Endothelial cell of umbilical vein (primary cell): ENCODE measurements around the gene DIP2C. TPM values are rescaled to one million over a fixed set of nuclear protein-coding genes. Genes with fewer than 3 reads are reported as not detected.

Source experiments
- BruUV-seq: library from RNA; stranded (reverse); fragments of 400-500 nt; replicated peaks from 2 replicates; lab custom pipeline; 2021; lab: Mats Ljungman, UMichigan
- CTCF ChIA-PET: fragments of 300-600, 350-600 bp; sonication (Branson Sonifier 250); formaldehyde crosslinking; loops from one replicate; lab custom pipeline; 2021; ENCODE audit warnings: antibody characterized with exemption, inconsistent platforms; lab: Charles Lee
- POLR2A ChIA-PET: fragments of 300-600, 350-600 bp; sonication (Branson Sonifier 250); formaldehyde crosslinking; loops from one replicate; lab custom pipeline; 2021; ENCODE audit warnings: antibody characterized with exemption, inconsistent platforms; lab: Charles Lee
- DNase-seq: peaks from one replicate; pipeline ENCODE4 v3.0.0-alpha.2; 2011; ENCODE audit warnings: low read depth, low spot score
- FAIRE-seq: peaks from 2 replicates; lab custom pipeline; 2011; peaks lifted over from hg19 to GRCh38; lab: Jason Lieb, UNC
- H2AFZ ChIP-seq: 2 replicates; pipeline ENCODE4 v1.6.0; 2012; ENCODE audit warnings: low read depth, low read length, control low read depth, inconsistent platforms
- H3K27ac ChIP-seq: 2 replicates; pipeline ENCODE4 v1.5.1; 2011; ENCODE audit warnings: low read depth, mild to moderate bottlenecking, control low read depth, low read length, moderate library complexity; ENCODE audit not compliant: insufficient read depth
- H3K27me3 ChIP-seq, 2 experiments: 2 replicates each; pipeline versions ENCODE4 v1.6.0 to v1.6.1; 2011; ENCODE audit warnings: low read length in 2 of 2, mixed read lengths in 1 of 2; ENCODE audit not compliant: control insufficient read depth in 2 of 2, insufficient read depth in 2 of 2
- H3K36me3 ChIP-seq, 2 experiments: 2 replicates in 1 of 2; 3 replicates in 1 of 2; pipeline ENCODE4 v1.5.1; 2011; ENCODE audit warnings: low read length in 2 of 2, mild to moderate bottlenecking in 1 of 2, moderate library complexity in 1 of 2; ENCODE audit not compliant: control insufficient read depth in 2 of 2, insufficient read depth in 2 of 2; ENCODE audit errors: extremely low read depth in 1 of 2
- H3K4me1 ChIP-seq: 3 replicates; pipeline ENCODE4 v1.5.1; 2011; ENCODE audit warnings: mild to moderate bottlenecking, low read length; ENCODE audit not compliant: control insufficient read depth, insufficient read depth; ENCODE audit errors: extremely low read depth
- H3K4me2 ChIP-seq: 2 replicates; pipeline ENCODE4 v1.6.1; 2011; ENCODE audit warnings: low read length, control low read depth, mixed read lengths; ENCODE audit not compliant: insufficient read depth
- H3K4me3 ChIP-seq, 3 experiments: fragments of 200-600 bp in 1 of 3; sonication (generic), shearing (Covaris generic) in 1 of 3; replicated peaks in 1 of 3; 2 replicates each; pipeline ENCODE4 v1.5.1; 2011 to 2016; ENCODE audit warnings: control low read depth in 3 of 3, low read length in 3 of 3, mild to moderate bottlenecking in 2 of 3, inconsistent platforms in 1 of 3, low read depth in 1 of 3, moderate library complexity in 1 of 3; ENCODE audit not compliant: insufficient read depth in 1 of 3
- H3K79me2 ChIP-seq: 2 replicates; pipeline ENCODE4 v1.6.0; 2012; ENCODE audit warnings: low read length, inconsistent platforms; ENCODE audit not compliant: control insufficient read depth, insufficient read depth
- H3K9ac ChIP-seq: replicated peaks from 2 replicates; pipeline ENCODE3; 2011; ENCODE audit warnings: low read length, control low read depth; ENCODE audit not compliant: insufficient read depth; ENCODE audit errors: extremely low read depth
- H3K9me1 ChIP-seq: replicated peaks from 3 replicates; pipeline ENCODE4 v1.6.0; 2011; ENCODE audit warnings: mild to moderate bottlenecking, low read length; ENCODE audit not compliant: control insufficient read depth, insufficient read depth; ENCODE audit errors: extremely low read depth
- H3K9me3 ChIP-seq: replicated peaks from 2 replicates; pipeline ENCODE4 v1.5.1; 2012; ENCODE audit warnings: low read length, inconsistent platforms; ENCODE audit not compliant: control insufficient read depth, insufficient read depth
- H4K20me1 ChIP-seq: replicated peaks from 2 replicates; pipeline ENCODE3; 2011; ENCODE audit warnings: mild to moderate bottlenecking, low read length; ENCODE audit not compliant: control insufficient read depth, insufficient read depth; ENCODE audit errors: extremely low read depth
- EZH2 ChIP-seq: IDR thresholded peaks from 2 replicates; pipeline ENCODE4 v1.6.1; 2012; ENCODE audit warnings: borderline replicate concordance, low read depth, mild to moderate bottlenecking, moderate library complexity, low read length, inconsistent platforms; ENCODE audit not compliant: severe bottlenecking
- FOS ChIP-seq: IDR thresholded peaks from 2 replicates; pipeline ENCODE4 v1.6.1; 2011; ENCODE audit warnings: mild to moderate bottlenecking, low read length, moderate library complexity, borderline replicate concordance; ENCODE audit not compliant: insufficient read depth
- GATA2 ChIP-seq: IDR thresholded peaks from 2 replicates; pipeline ENCODE4 v1.7.0; 2011; ENCODE audit warnings: low read depth, mild to moderate bottlenecking, moderate library complexity, mixed read lengths, low read length; ENCODE audit not compliant: insufficient read length, insufficient read depth
- JUN ChIP-seq: IDR thresholded peaks from 2 replicates; pipeline ENCODE4 v1.6.1; 2011; ENCODE audit warnings: borderline replicate concordance, low read depth; ENCODE audit not compliant: insufficient read length, insufficient read depth
- MYC ChIP-seq: IDR thresholded peaks from one replicate; pipeline ENCODE4 v1.6.1; 2011; ENCODE audit warnings: mild to moderate bottlenecking, low read depth, low read length
- POLR2A ChIP-seq: IDR thresholded peaks from 2 replicates; pipeline ENCODE4 v1.6.1; 2012; ENCODE audit warnings: low read depth, mild to moderate bottlenecking, control low read depth, low read length
- POLR2AphosphoS5 ChIP-seq: IDR thresholded peaks from 2 replicates; pipeline ENCODE4 v1.6.1; 2012; ENCODE audit warnings: low read depth, mild to moderate bottlenecking, control low read depth, low read length, moderate library complexity; ENCODE audit not compliant: insufficient read depth
- dilution Hi-C: fragments of 300-500 bp; cut with MboI; formaldehyde crosslinking; loops from one replicate; pipeline ENCODE4 v1.15.0; 2019; ENCODE audit warnings: low sequenced_read_pairs; ENCODE audit not compliant: extremely low pct_ligation_motif_present
- intact Hi-C: fragments of 100-400 bp; cut with micrococcal nuclease; formaldehyde crosslinking; loops from one replicate; pipeline ENCODE4 v1.10.0; 2022
- polyA plus RNA-seq, 4 experiments: library from polyadenylated mRNA; depleted of rRNA in 3 of 4; stranded (reverse) in 3 of 4; unstranded in 1 of 4; fragments of >200 nt; gene quantifications; 2 replicates each; pipeline versions ENCODE4 v1.2.1 to v1.2.3, GENCODE V29; 2011 to 2012; ENCODE audit warnings: missing spikeins in 1 of 4
- total RNA-seq: library from RNA; stranded (reverse); gene quantifications from 2 replicates; pipeline ENCODE4 v1.2.3, GENCODE V29; 2021
- TF ChIP-seq, protein P1 (sequence below): IDR thresholded peaks from 2 replicates; pipeline ENCODE4 v1.6.1; 2011; ENCODE audit not compliant: insufficient read depth, insufficient read length
- TF ChIP-seq, protein P2 (sequence below), 2 donors: IDR thresholded peaks; 1 replicate in 1 of 2; 2 replicates in 1 of 2; pipeline ENCODE4 v1.5.1; 2011; ENCODE audit warnings: low read length in 2 of 2, mild to moderate bottlenecking in 2 of 2, moderate library complexity in 2 of 2, control low read depth in 1 of 2, inconsistent platforms in 1 of 2, low read depth in 1 of 2; ENCODE audit not compliant: insufficient read depth in 1 of 2; ENCODE audit errors: extremely low read depth in 1 of 2

DIP2C gene
- total and polyA plus RNA-seq, 2 donors (not counting 3 experiments of a cell fraction or from before 2014, with no cell fraction given) = 3.6 to 10.7 TPM

DNA sequence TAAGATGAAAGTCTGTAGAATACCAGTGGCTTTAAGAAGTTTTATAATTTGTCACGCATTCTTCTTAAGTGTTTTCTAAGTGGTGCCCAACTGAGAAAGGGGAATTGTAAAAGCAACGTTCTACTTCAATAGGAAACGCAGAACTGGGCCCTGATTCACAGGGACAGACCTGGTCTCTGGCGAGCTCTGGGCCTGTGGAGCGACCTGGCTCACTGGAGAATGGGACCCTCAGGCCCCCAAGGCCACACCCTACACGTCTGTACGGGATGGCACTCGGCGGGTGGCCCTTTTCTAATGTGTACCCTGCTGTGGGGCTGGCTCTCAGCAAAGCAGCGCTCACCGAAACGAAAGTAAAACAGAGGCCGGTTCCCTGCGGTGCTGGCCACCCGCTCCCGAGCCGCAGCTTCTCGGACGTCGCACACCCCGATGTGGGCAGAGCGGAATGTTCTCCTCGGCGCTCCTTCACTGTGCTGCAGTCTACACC is 205.0 kb downstream of the DIP2C start:
- peak; percentile 26 for DNase-seq
- FAIRE-seq = no peak
- H4K20me1 ChIP-seq = no peaks in the 10 kb centered on the region
- H3K9ac ChIP-seq = peak overlapping the region; percentile 36
- no peaks in the 10 kb centered on the region for H3K79me2 ChIP-seq
- peak overlapping the region; percentile 43 for H3K4me2 ChIP-seq
- peaks cover 8% of the 10 kb centered on the region for H3K4me1 ChIP-seq
- no peaks in the 10 kb centered on the region for H3K9me3 ChIP-seq
- BruUV-seq = no TSS peak
- intact Hi-C loops (no loop called here), dilution Hi-C loops (no loop called here)
- TF ChIP-seq JUN (no peak), GATA2 (no peak), POLR2AphosphoS5 (no peak), POLR2A (no peak), EZH2 (no peak), FOS (no peak), MYC (no peak)
- TF ChIP-seq, protein P1, sequence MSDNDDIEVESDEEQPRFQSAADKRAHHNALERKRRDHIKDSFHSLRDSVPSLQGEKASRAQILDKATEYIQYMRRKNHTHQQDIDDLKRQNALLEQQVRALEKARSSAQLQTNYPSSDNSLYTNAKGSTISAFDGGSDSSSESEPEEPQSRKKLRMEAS = no peak
- TF ChIP-seq, protein P2, sequence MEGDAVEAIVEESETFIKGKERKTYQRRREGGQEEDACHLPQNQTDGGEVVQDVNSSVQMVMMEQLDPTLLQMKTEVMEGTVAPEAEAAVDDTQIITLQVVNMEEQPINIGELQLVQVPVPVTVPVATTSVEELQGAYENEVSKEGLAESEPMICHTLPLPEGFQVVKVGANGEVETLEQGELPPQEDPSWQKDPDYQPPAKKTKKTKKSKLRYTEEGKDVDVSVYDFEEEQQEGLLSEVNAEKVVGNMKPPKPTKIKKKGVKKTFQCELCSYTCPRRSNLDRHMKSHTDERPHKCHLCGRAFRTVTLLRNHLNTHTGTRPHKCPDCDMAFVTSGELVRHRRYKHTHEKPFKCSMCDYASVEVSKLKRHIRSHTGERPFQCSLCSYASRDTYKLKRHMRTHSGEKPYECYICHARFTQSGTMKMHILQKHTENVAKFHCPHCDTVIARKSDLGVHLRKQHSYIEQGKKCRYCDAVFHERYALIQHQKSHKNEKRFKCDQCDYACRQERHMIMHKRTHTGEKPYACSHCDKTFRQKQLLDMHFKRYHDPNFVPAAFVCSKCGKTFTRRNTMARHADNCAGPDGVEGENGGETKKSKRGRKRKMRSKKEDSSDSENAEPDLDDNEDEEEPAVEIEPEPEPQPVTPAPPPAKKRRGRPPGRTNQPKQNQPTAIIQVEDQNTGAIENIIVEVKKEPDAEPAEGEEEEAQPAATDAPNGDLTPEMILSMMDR (IDR thresholded peaks at IDR 0.05; ENCODE audit: extremely low read depth in 1 of 2, insufficient read depth in 1 of 2, low read depth in 1 of 2, low read length in 2 of 2) = no peak
- H3K4me3 ChIP-seq = peak overlapping the region in 2 of 3 experiments; percentile 20 to 29
- POLR2A ChIA-PET = no interaction called here
- no peaks in the 10 kb centered on the region for H3K27me3 ChIP-seq
- H3K27ac ChIP-seq = no peak overlapping the region
- peak overlapping the region; percentile 53 for H2AFZ ChIP-seq
- CTCF ChIA-PET = interaction anchor here (1.2 kb wide), 1 partner anchor 27 kb away, joined by 3 read pairs; no protein-coding TSS in a partner anchor
- no peaks in the 10 kb centered on the region for H3K9me1 ChIP-seq
- no peaks in the 10 kb centered on the region for H3K36me3 ChIP-seq
